Trophoblast cell (in vitro differentiated cells and primary cell): ENCODE data around the gene PTTG1IP2.

Experiments
- DNase-seq, 2 donors: peaks; one replicate each; pipeline ENCODE4 v3.0.0-alpha.2; 2016
- H2AFZ ChIP-seq: 2 replicates; pipeline ENCODE4 v1.6.1; 2013; ENCODE audit warnings: low read length, moderate library complexity, mild to moderate bottlenecking; ENCODE audit not compliant: insufficient read depth, poor library complexity
- H2AK5ac ChIP-seq: 2 replicates; pipeline ENCODE4 v1.6.1; 2013; ENCODE audit warnings: mild to moderate bottlenecking, low read length
- H2BK120ac ChIP-seq: 2 replicates; pipeline ENCODE4 v1.6.1; 2013; ENCODE audit warnings: low read length, mild to moderate bottlenecking, moderate library complexity; ENCODE audit not compliant: insufficient read depth, poor library complexity
- H2BK12ac ChIP-seq: 2 replicates; pipeline ENCODE4 v1.6.1; 2013; ENCODE audit warnings: mild to moderate bottlenecking, low read length, moderate library complexity
- H2BK5ac ChIP-seq: 2 replicates; pipeline ENCODE4 v1.6.1; 2013; ENCODE audit warnings: low read length, low read depth, moderate library complexity, mild to moderate bottlenecking; ENCODE audit not compliant: poor library complexity
- H3K14ac ChIP-seq: 2 replicates; pipeline ENCODE4 v1.6.1; 2013; ENCODE audit warnings: mild to moderate bottlenecking, low read length
- H3K18ac ChIP-seq: 2 replicates; pipeline ENCODE4 v1.6.1; 2013; ENCODE audit warnings: mild to moderate bottlenecking, low read length
- H3K23ac ChIP-seq: 2 replicates; pipeline ENCODE4 v1.6.1; 2013; ENCODE audit warnings: low read length
- H3K27ac ChIP-seq: 2 replicates; pipeline ENCODE4 v1.5.1; 2013; ENCODE audit warnings: low read depth, mild to moderate bottlenecking, inconsistent platforms, low read length, moderate library complexity
- H3K27me3 ChIP-seq: 2 replicates; pipeline ENCODE4 v1.6.1; 2013; ENCODE audit warnings: inconsistent platforms, mild to moderate bottlenecking, low read length, moderate library complexity; ENCODE audit not compliant: insufficient read depth
- H3K36me3 ChIP-seq, 2 experiments: 1 replicate in 1 of 2; 2 replicates in 1 of 2; pipeline ENCODE4 v1.6.1; 2013; ENCODE audit warnings: low read length in 2 of 2, mild to moderate bottlenecking in 2 of 2, moderate library complexity in 1 of 2; ENCODE audit not compliant: insufficient read depth in 2 of 2, control insufficient read depth in 1 of 2
- H3K4ac ChIP-seq: 2 replicates; pipeline ENCODE4 v1.6.1; 2013; ENCODE audit warnings: low read depth, mild to moderate bottlenecking, low read length, moderate library complexity
- H3K4me1 ChIP-seq, 2 experiments: 1 replicate in 1 of 2; 2 replicates in 1 of 2; pipeline ENCODE4 v1.6.1; 2013; ENCODE audit warnings: low read length in 2 of 2, mild to moderate bottlenecking in 2 of 2, moderate library complexity in 1 of 2; ENCODE audit not compliant: insufficient read depth in 2 of 2, control insufficient read depth in 1 of 2
- H3K4me2 ChIP-seq: 2 replicates; pipeline ENCODE4 v1.6.1; 2013; ENCODE audit warnings: inconsistent platforms, mild to moderate bottlenecking, low read length, moderate library complexity
- H3K4me3 ChIP-seq: 2 replicates; pipeline ENCODE4 v1.5.1; 2013; ENCODE audit warnings: mild to moderate bottlenecking, low read depth, low read length, inconsistent platforms
- H3K79me1 ChIP-seq: one replicate; pipeline ENCODE4 v1.6.1; 2013; ENCODE audit warnings: low read length
- H3K79me2 ChIP-seq: 2 replicates; pipeline ENCODE4 v1.6.1; 2013; ENCODE audit warnings: low read length, mild to moderate bottlenecking; ENCODE audit not compliant: control insufficient read depth, insufficient read depth, poor library complexity
- H3K9ac ChIP-seq: 2 replicates; pipeline ENCODE4 v1.6.1; 2013; ENCODE audit warnings: mild to moderate bottlenecking, low read length
- H3K9me3 ChIP-seq: 2 replicates; pipeline ENCODE4 v1.6.1; 2013; ENCODE audit warnings: low read depth, mild to moderate bottlenecking, control low read depth, inconsistent platforms, low read length; ENCODE audit not compliant: insufficient read depth
- H4K12ac ChIP-seq: 2 replicates; pipeline ENCODE4 v1.6.1; 2013; ENCODE audit warnings: low read depth, mild to moderate bottlenecking, low read length, moderate library complexity
- H4K8ac ChIP-seq: 2 replicates; pipeline ENCODE4 v1.6.1; 2013; ENCODE audit warnings: low read depth, mild to moderate bottlenecking, low read length, moderate library complexity
- H4K91ac ChIP-seq: one replicate; pipeline ENCODE4 v1.6.1; 2013; ENCODE audit warnings: low read depth, mild to moderate bottlenecking, low read length, moderate library complexity
- WGBS: extraction: QIAGEN DNeasy Blood & Tissue Kit; methylation state at CpG from one replicate; pipeline ENCODE4 v1.1.7; 2013; ENCODE audit warnings: missing lambda C conversion rate; ENCODE audit not compliant: insufficient read length, insufficient coverage; ENCODE audit errors: extremely low coverage; 5-methylcytosine and 5-hydroxymethylcytosine counted together

The PTTG1IP2 gene

DNA sequence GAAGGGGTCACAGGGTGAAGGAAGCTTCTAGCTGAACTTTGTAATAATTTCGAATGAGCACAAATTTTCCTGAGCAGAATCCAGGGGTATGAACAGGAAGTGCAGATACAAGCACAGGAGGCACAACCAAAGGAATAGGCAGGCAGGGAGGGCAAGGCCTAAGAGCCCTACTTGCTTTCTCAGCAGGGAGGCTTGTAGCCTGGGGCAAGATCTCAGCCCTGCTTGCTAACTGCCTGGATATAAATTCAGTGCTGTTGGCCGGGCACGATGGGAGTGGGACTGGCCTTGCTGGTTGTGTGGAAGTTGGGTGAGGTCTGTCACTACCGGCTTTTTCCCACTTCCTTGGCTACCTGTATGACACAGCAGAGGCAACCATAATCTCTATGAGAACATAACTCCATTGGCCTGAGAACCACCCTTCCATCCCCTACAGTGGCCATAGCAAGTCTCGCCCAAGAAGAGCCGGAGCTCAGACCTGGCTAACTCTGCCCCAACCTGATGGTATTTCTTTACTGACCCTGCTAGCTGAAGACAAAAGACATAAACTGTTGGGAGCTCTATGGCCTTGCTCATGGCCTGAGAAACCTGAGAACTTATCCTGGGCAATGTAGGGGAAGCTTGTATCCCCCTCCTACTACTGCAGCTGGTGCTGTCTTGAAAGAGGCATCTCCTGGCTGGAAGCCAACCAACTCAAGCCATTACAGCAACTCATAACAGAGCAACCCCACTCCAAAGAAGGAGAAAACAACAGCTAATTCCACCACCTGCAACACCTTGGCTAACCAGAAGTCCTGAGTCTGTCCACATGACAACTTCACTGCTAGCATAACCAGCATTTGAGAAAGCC lies 38.6 kb upstream of the PTTG1IP2 start:
- no peak overlapping the region for H3K4ac ChIP-seq
- H2BK5ac ChIP-seq: no peak overlapping the region
- no peak overlapping the region for H2AK5ac ChIP-seq
- peaks cover 3 to 8% of the 10 kb centered on the region in 2 experiments for H3K4me1 ChIP-seq
- H3K4me3 ChIP-seq: no peak overlapping the region
- H3K4me2 ChIP-seq: no peak overlapping the region
- H4K12ac ChIP-seq: no peak overlapping the region
- H3K27ac ChIP-seq: no peak overlapping the region
- H3K36me3 ChIP-seq: no peaks in the 10 kb centered on the region
- H3K18ac ChIP-seq: no peak overlapping the region
- no peak overlapping the region for H3K9ac ChIP-seq
- DNase-seq: no peak
- no peak overlapping the region for H4K8ac ChIP-seq
- no peaks in the 10 kb centered on the region for H3K79me1 ChIP-seq
- H3K14ac ChIP-seq: no peak overlapping the region
- H3K79me2 ChIP-seq: no peaks in the 10 kb centered on the region
- no peak overlapping the region for H3K23ac ChIP-seq
- H2AFZ ChIP-seq: no peak overlapping the region
- H3K27me3 ChIP-seq: no peaks in the 10 kb centered on the region
- peaks cover 13% of the 10 kb centered on the region for H3K9me3 ChIP-seq
- H2BK120ac ChIP-seq: no peak overlapping the region
- no peak overlapping the region for H4K91ac ChIP-seq
- no CpG with 5 or more reads among the region's 6 CpGs for WGBS
- H2BK12ac ChIP-seq: no peak overlapping the region

DNA sequence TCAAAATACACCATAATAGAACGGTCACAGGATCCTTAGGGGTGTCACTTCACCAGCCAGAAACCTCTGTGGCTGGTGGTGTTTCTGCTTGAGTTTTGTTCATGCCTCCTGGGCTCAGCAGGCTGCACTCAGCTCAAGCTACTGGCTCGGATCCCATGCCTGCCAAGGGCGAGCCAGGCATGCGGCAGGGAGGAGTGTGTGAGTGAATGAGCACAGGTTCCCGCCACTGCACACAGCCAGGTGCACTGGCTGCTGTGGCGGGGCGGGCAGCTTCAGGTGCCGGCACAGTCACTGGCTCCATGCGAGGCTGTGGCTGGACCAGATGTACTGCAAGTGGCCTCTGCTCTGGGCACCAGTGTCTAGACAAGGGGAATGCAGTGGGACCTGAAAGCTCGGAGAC lies 36.7 kb upstream of the PTTG1IP2 start:
- no peak overlapping the region for H3K27ac ChIP-seq
- H4K8ac ChIP-seq: no peak overlapping the region
- no peak overlapping the region for H3K4me2 ChIP-seq
- H2BK5ac ChIP-seq: no peak overlapping the region
- H3K23ac ChIP-seq: no peak overlapping the region
- no peak overlapping the region for H2AK5ac ChIP-seq
- no peaks in the 10 kb centered on the region for H3K27me3 ChIP-seq
- no peak overlapping the region for H2BK120ac ChIP-seq
- WGBS: no CpG with 5 or more reads among the region's 10 CpGs
- H4K12ac ChIP-seq: no peak overlapping the region
- no peaks in the 10 kb centered on the region for H3K79me1 ChIP-seq
- peaks cover 3 to 8% of the 10 kb centered on the region in 2 experiments for H3K4me1 ChIP-seq
- H4K91ac ChIP-seq: no peak overlapping the region
- no peak overlapping the region for H3K4me3 ChIP-seq
- no peak overlapping the region for H2AFZ ChIP-seq
- DNase-seq: no peak
- H3K14ac ChIP-seq: no peak overlapping the region
- no peaks in the 10 kb centered on the region for H3K79me2 ChIP-seq
- no peak overlapping the region for H2BK12ac ChIP-seq
- H3K9ac ChIP-seq: no peak overlapping the region
- peaks cover 13% of the 10 kb centered on the region for H3K9me3 ChIP-seq
- no peak overlapping the region for H3K4ac ChIP-seq
- no peak overlapping the region for H3K18ac ChIP-seq
- no peaks in the 10 kb centered on the region for H3K36me3 ChIP-seq

- Histone ChIP-seq H2AK5ac (no peak overlapping the region), H2BK12ac (no peak overlapping the region), H3K23ac (no peak overlapping the region), H2AFZ (no peak overlapping the region), H4K8ac (no peak overlapping the region), H3K27me3 (no peaks in the 10 kb centered on the region), H3K4me2 (no peak overlapping the region), H4K12ac (no peak overlapping the region), H3K9ac (no peak overlapping the region), H3K14ac (no peak overlapping the region), H3K27ac (no peak overlapping the region), H3K9me3 (peaks cover 13% of the 10 kb centered on the region), H3K4ac (no peak overlapping the region), H2BK5ac (no peak overlapping the region), H2BK120ac (no peak overlapping the region), H3K4me3 (no peak overlapping the region), H3K4me1 (peaks cover 3 to 8% of the 10 kb centered on the region in 2 experiments), H4K91ac (no peak overlapping the region), H3K36me3 (no peaks in the 10 kb centered on the region), H3K79me1 (no peaks in the 10 kb centered on the region), H3K79me2 (no peaks in the 10 kb centered on the region), H3K18ac (no peak overlapping the region)
- no CpG with 5 or more reads among the region's 3 CpGs for WGBS
- DNase-seq: no peak
Measured at GRCh38 chr7:90433221-90433620, 36.2 kb upstream of the PTTG1IP2 start.

DNA sequence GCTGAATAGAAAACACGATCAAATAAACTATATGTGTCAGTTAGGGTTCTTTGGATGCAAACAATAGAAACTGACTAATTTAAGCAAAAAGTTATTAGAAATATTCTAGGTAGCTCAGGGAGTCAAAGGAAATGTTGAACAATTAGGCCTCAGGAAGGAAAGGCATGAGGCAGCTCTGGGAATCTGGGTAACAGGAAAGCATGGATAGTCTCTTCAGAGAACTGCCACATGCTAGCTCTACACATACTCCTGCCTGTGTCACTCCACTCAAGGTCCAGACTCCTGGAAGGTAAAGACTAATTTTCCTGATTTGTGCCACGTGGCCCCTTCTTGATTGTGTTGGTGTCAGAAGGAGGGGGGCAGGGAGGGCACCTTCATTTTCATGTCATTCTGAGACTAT lies 23.8 kb upstream of the PTTG1IP2 start:
- Histone ChIP-seq H3K4me3 (no peak overlapping the region), H4K12ac (no peak overlapping the region), H3K18ac (no peak overlapping the region), H3K4me1 (no peaks in the 10 kb centered on the region), H4K8ac (no peak overlapping the region), H2AFZ (no peak overlapping the region), H3K4me2 (no peak overlapping the region), H3K27me3 (no peaks in the 10 kb centered on the region), H3K23ac (no peak overlapping the region), H2BK120ac (no peak overlapping the region), H3K79me2 (no peaks in the 10 kb centered on the region), H3K9ac (no peak overlapping the region), H3K14ac (no peak overlapping the region), H2BK12ac (no peak overlapping the region), H3K36me3 (no peaks in the 10 kb centered on the region), H2AK5ac (no peak overlapping the region), H4K91ac (no peak overlapping the region), H2BK5ac (no peak overlapping the region), H3K79me1 (no peaks in the 10 kb centered on the region), H3K9me3 (no peaks in the 10 kb centered on the region), H3K4ac (no peak overlapping the region), H3K27ac (no peak overlapping the region)
- DNase-seq: no peak
- WGBS: no CpG with 5 or more reads among the region's 2 CpGs
